Pons (tissue), 1 donor: ENCODE measurements around the gene KCNK7.

Experiments used
- DNase-seq: peaks from one replicate; pipeline ENCODE4 v3.0.0-alpha.2; 2016; ENCODE audit warnings: low spot score

The KCNK7 gene

DNA sequence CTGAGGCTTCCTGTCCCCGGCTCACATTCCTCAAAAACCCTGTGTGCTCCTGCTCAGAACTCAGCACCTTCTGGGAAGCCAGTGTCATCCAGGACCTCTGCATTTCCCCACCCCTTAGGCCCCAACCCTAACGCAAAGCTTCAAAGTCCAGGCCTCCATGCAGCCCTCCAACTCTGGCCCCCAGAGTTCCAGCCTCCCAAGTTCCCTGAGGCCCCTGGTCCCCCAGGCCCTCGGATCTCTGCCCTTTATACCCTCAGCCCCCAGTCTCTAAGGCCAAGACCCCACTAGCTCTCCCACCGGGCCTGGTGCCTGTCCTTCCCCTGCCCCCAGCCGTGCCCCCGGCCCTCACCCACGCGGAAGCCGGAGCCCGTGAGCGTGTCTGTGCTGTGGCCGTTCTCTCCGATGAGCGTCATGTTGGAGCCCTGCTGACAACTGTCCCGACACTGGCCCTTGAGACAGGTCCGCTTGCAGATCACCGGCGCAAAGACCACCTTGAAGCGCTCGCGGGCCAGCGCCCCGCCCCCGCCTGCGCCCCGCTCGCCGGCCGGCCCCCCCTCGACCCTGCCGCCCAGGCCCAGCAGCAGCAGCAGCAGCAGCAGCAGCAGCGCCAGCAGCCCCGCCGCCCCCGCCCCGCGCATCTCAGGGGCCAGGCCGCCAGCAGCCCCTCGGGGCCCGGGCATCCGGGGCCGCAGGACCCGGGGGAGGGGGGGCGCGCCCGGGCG lies 38.2 kb downstream of the KCNK7 start:
- no peak for DNase-seq

DNA sequence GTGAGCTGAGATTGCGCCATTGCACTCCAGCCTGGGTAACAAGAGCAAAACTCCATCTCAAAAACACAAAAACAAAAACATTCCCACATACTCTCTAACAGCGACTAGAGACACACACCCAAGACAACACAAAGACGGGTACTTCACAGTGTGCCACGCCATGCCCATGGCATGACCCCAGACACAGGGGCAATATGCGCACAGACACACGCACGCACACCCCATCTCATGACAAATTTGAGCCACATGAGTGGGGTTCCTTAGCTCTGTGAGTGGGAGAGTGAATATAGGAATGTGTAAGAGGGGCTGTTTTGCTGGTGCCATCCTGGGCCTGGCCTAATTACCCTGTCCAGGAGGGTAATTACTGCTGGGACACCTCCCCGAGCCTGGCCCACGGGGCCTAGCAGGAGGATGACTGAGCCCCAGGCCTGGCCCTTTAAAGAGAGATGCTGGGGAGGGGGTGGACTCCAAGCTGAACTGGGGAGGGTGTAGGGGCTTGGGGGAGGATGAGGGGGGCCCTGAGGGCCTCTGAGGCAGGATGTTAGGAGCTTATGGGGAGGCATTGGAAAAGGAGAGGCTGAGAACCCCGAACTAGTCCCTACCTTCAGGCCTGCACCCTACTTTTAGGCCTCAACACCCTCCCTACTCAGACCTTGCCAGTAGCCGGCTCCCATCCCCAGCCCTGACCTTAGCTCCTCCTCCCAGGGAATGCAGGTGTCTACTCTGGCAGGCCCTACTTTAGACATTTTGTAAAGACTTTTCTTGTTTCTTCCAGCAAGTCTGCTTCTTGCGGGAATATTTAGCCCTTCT lies 38.9 kb downstream of the KCNK7 start:
- DNase-seq, result no peak

DNA sequence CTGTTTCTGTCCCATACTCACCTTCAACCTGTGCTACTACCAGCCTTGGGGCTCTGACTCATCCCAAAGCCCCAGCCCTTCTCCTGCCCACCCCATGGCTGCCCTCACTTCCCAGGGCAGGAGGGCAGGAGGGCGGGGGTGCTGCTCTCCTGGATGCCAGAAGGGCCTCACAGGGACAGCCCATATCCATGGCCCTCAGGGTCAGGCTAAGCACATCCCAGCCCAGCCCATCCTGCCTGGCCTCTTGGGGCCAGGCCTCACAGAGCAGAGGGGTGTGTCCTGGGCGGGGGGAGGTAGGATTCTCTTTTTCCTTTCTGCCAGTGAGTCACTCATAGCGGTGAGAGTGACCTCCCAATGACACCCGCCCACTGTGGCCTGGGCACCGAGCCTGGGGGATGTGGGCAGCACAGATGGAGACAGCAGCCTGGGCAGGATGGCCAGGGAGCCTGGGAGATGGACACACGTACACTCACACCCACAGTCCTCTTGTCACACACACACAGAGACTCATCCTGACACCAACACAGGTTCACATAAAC lies 39.8 kb downstream of the KCNK7 start:
- DNase-seq, result no peak

- no peak for DNase-seq
Observed at GRCh38 chr11:65554842-65555430, 40.7 kb downstream of the KCNK7 start.

DNA sequence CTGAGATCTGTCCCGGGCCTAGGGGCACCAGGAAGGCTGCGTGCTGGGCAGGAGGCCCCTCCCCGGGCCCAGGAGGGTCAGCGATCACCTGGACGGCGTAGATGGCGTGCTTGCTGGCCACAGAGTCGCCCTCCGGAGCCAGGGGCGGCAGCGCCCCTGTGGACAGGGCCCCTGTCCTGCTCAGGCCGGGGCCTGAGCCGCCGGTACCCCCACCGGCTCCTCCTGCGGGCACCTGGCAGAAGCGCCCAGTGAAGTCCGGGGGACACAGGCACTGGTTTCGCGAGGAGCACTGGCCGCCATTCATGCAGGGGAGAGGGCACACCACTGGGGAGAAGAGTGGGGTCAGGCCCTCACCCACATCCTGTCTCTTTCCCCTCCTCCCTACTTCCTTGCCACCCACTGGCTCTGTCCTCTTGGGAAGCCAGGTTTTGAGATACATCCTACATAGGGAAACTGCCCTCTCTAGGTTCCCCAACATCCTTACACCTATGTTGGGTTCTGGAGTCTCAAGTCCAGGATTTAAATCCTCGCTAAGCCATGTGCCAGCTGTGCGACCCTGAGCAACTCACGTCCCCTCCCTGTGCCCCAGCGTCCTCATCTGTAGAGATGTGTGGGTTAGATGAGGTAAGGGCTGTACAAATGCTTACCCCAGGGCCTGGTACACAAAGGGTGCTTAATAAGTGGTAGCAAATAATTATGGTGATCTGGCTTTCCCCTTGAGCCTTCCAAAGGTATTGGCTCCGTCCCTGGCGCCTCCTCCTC lies 41.4 kb downstream of the KCNK7 start:
- no peak for DNase-seq

GRCh38 chr11:65553301-65554001 lies 42.1 kb downstream of the KCNK7 start:
- no peak for DNase-seq

DNA sequence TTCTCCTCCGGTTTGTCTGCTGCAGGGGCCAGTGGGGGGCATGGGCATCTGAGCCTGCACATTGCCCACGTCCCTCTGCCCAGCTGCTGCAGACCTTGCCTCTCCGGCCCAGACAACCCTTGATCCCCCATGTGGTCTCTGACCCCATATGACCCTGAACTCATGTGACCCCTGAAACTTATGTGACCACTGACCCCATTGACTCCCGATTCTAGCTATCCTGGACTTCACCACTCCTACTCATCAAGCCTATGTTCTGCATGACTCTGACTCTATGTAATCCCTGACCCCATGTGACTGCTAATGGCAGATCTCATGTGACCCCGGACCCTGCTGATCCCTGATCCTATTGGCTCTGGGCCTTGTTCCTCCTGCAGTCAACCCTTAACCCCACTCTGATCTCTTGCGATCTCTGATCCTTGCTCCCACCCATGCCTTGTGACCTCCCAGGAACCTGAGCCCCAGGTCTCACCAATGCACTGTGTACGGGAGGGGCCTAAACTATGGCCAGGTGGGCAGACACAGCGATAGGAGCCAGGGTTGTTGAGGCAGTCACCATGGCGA lies 43.1 kb downstream of the KCNK7 start:
- no peak for DNase-seq

DNA sequence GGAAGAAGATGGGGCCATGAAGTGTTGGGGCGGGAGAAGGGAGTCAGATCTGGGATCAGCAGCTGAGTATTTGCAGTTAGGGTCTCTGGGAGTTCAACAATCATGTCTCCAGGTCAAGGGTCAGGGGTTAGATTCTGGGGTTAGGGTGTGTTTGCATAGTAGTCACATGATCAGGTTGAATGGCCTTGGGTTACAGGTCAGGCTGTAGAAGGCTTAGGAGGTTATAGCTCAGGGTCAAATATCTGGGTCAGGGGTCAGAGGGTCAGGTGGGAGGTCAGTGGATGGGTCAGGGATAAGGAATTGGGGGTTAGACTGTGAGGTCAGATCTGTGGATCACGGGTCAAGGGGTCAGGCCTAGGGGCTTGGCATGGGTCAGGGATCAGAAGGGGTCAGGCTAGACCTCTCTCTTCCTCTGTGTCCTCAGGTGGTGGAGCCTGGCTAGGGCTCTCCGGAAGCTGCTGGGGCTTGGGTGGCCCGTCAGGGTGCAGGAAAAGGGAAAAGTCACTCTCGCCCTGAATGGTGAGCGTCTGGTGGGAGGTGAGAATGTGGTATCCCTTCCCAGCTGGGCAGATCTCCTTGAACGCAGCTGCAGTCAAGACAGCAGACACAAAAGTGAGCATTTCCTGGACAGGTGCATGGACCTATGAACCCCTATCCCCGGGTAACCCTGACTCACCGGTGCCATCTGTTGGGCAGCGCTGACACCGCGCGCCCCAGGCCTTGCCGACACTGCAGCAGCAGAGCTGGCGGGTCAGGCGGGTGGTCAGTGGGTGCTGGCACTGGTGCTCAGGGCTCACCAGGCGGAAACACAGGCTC lies 43.8 kb downstream of the KCNK7 start:
- no peak for DNase-seq

- no peak for DNase-seq
Observed at GRCh38 chr11:65549096-65549495, 46.5 kb downstream of the KCNK7 start.

GRCh38 chr11:65548395-65548794 lies 47.2 kb downstream of the KCNK7 start:
- DNase-seq, result no peak

DNA sequence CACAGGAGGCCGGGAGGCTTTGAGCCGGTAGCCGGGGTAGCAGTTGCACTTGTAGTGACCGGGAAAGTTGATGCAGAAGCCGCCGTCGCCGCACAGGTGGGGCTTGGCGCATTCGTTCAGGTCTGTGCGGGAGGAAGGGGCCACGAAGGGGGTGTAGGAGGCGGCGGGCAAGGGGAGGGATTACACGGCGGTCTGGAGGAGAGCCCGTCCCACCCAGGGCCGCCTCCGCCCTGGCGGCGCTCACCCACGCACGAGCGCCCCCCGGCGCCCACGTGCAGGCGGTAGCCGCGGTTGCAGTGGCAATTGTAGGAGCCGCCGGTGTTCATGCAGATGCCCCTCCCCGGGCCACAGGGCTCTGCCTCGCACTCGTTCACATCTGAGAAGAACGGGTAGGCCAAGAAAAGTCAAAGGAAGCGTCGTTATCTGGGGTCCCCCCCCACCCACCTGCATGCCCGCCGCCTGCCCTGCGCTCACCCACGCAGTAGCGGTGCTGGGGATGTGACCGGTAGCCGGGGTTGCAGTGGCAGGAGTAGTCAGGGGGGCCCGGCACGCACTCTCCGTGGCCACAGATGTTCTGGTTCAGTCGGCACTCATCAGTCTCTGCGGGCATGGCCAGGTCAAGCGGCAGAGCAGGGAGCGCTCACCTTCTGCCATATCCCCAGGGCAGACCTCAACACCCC lies 48.0 kb downstream of the KCNK7 start:
- no peak for DNase-seq

DNA sequence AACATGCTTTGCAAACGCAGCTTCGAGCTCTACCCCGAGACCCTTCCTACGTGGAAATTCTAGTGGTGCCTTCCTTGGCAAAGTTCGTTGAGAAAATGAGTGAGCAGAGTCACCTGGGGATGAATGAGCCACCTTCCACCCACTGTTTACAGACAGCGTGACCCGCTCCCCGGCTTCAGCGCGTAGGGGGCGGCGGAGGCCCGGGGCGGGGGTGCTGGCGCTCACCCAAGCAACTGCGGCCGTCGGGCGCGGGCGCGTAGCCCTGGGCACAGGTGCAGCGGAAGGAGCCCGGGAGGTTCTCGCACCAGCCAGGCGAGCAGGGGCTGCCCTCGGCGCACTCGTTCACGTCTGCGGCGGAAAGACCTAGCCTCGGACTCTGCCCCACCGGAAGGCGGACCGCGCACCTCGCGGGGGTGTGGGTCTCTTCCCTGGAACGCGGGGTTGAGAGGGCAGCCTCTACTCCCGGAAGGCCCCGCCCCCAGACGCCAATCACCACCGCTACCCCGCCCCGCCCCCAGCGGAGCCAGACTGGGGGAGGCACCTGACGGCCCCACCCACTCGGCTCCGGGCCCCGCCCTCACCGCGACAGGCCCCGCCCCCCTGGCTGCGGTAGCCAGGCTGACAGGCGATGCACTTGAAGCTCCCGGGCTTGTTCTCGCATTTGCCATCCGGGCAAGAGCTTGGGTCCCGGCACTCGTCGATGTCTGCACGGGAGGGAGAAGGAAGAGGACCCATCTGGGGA lies 49.2 kb downstream of the KCNK7 start:
- no peak for DNase-seq

DNA sequence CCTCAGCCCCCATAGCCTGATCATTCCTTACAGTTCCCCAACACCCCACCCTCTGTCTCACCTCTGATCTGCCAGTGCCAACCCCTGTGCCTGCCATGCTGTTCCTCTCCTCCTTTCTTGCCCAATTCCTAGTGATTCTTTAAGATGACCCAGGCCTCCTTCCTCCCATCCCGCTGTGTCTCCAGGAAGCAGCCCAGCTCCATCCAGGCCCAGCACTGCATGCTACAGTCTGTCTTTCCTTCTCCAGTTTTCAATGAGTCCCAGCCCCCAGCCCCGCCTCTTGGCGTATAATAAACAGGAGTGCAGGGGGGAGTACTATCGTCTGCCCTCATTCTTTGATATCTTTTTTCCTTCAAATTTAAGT lies 49.8 kb downstream of the KCNK7 start:
- DNase-seq, result no peak
